T-helper 1 cell treated with Interleukin-12 subunit alpha and Interleukin-12 subunit beta and Interleukin-4 antibody, amounts not matched to agents 30 μg/mL and 1 μg/mL, for 36 hours (primary cell): ENCODE measurements around the gene GLIS1.

ENCODE experiments used
- H3K27ac Mint-ChIP-seq: one replicate; pipeline ENCODE4 v1.8.0; 2021; ENCODE audit warnings: mild to moderate bottlenecking, mixed read lengths
- H3K27me3 Mint-ChIP-seq: one replicate; pipeline ENCODE4 v1.8.0; 2021; ENCODE audit warnings: low read depth, mixed read lengths
- H3K36me3 Mint-ChIP-seq: one replicate; pipeline ENCODE4 v1.8.0; 2021; ENCODE audit warnings: low read depth, mixed read lengths
- H3K4me1 Mint-ChIP-seq: one replicate; pipeline ENCODE4 v1.8.0; 2021; ENCODE audit warnings: low read depth, mixed read lengths
- H3K4me3 Mint-ChIP-seq: one replicate; pipeline ENCODE4 v1.8.0; 2021; ENCODE audit warnings: mild to moderate bottlenecking, moderate library complexity, mixed read lengths
- H3K9me3 Mint-ChIP-seq: one replicate; pipeline ENCODE4 v1.8.0; 2021; ENCODE audit warnings: mixed read lengths

GLIS1 gene

GRCh38 chr1:53485478-53486394, 253.2 kb downstream of the GLIS1 start:
- Mint-ChIP-seq H3K4me3 (no peak overlapping the region), H3K36me3 (no peaks in the 10 kb centered on the region), H3K4me1 (no peaks in the 10 kb centered on the region), H3K9me3 (no peaks in the 10 kb centered on the region), H3K27ac (no peak overlapping the region), H3K27me3 (peaks cover 16% of the 10 kb centered on the region)

- Mint-ChIP-seq H3K27me3 (peaks cover 17% of the 10 kb centered on the region), H3K4me3 (no peak overlapping the region), H3K36me3 (no peaks in the 10 kb centered on the region), H3K4me1 (no peaks in the 10 kb centered on the region), H3K27ac (no peak overlapping the region), H3K9me3 (no peaks in the 10 kb centered on the region)
Observed at GRCh38 chr1:53484705-53485477, 254.1 kb downstream of the GLIS1 start.

- Mint-ChIP-seq H3K36me3 (no peaks in the 10 kb centered on the region), H3K9me3 (no peaks in the 10 kb centered on the region), H3K27me3 (peaks cover 15% of the 10 kb centered on the region), H3K4me3 (no peak overlapping the region), H3K4me1 (no peaks in the 10 kb centered on the region), H3K27ac (no peak overlapping the region)
Observed at GRCh38 chr1:53483656-53484055, 255.3 kb downstream of the GLIS1 start.

DNA sequence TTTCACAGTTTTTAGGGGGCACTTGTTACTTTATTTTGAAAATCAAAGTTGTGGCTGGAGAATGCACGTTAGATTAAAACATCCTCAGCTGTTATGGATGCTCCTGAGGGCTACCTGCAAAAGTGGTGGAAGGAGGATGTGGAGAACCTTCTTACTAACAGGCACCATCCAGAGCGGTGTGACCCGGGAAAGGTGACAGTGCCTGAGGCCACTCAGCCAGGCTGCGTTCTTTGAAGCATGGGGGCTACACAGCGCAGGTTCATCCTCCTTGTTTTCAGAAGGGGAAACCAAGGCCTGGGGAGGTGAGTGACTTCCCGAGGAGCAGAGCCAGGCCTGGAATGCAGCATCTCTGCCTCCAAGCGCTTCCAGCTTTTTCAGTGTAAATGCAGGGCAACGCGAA, 255.8 kb downstream of the GLIS1 start:
- no peak overlapping the region for H3K27ac Mint-ChIP-seq
- peaks cover 15% of the 10 kb centered on the region for H3K27me3 Mint-ChIP-seq
- no peaks in the 10 kb centered on the region for H3K4me1 Mint-ChIP-seq
- H3K36me3 Mint-ChIP-seq, result no peaks in the 10 kb centered on the region
- no peaks in the 10 kb centered on the region for H3K9me3 Mint-ChIP-seq
- no peak overlapping the region for H3K4me3 Mint-ChIP-seq

- no peaks in the 10 kb centered on the region for H3K9me3 Mint-ChIP-seq
- peaks cover 13% of the 10 kb centered on the region for H3K27me3 Mint-ChIP-seq
- no peak overlapping the region for H3K27ac Mint-ChIP-seq
- no peak overlapping the region for H3K4me3 Mint-ChIP-seq
- H3K36me3 Mint-ChIP-seq, result no peaks in the 10 kb centered on the region
- H3K4me1 Mint-ChIP-seq, result no peaks in the 10 kb centered on the region
Observed at GRCh38 chr1:53482441-53483153, 256.4 kb downstream of the GLIS1 start.

- Mint-ChIP-seq H3K4me1 (no peaks in the 10 kb centered on the region), H3K27ac (no peak overlapping the region), H3K36me3 (no peaks in the 10 kb centered on the region), H3K27me3 (peaks cover 11% of the 10 kb centered on the region), H3K4me3 (no peak overlapping the region), H3K9me3 (no peaks in the 10 kb centered on the region)
Observed at GRCh38 chr1:53481456-53481855, 257.5 kb downstream of the GLIS1 start.

GRCh38 chr1:53480678-53481077, 258.3 kb downstream of the GLIS1 start:
- no peak overlapping the region for H3K27ac Mint-ChIP-seq
- H3K36me3 Mint-ChIP-seq, result no peaks in the 10 kb centered on the region
- no peak overlapping the region for H3K4me3 Mint-ChIP-seq
- peaks cover 14% of the 10 kb centered on the region for H3K27me3 Mint-ChIP-seq
- H3K9me3 Mint-ChIP-seq, result no peaks in the 10 kb centered on the region
- H3K4me1 Mint-ChIP-seq, result no peaks in the 10 kb centered on the region

DNA sequence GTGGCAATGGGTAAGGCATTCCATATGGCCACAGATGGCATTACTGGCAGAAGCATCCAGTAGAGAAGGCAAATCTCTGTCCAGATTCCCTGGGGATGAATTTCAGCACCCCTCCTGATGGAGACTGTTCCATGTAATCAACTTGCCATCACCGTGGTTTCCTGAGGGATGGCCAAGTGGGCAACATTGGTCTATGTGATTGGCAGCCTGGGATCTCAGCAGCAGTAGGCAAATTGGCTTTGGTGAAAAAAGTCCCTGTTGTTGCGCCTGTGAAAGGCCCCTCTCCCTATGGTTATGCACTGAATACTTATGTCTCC, 260.5 kb downstream of the GLIS1 start:
- Mint-ChIP-seq H3K9me3 (no peaks in the 10 kb centered on the region), H3K27me3 (peaks cover 16% of the 10 kb centered on the region), H3K4me1 (no peaks in the 10 kb centered on the region), H3K36me3 (no peaks in the 10 kb centered on the region), H3K27ac (no peak overlapping the region), H3K4me3 (no peak overlapping the region)

DNA sequence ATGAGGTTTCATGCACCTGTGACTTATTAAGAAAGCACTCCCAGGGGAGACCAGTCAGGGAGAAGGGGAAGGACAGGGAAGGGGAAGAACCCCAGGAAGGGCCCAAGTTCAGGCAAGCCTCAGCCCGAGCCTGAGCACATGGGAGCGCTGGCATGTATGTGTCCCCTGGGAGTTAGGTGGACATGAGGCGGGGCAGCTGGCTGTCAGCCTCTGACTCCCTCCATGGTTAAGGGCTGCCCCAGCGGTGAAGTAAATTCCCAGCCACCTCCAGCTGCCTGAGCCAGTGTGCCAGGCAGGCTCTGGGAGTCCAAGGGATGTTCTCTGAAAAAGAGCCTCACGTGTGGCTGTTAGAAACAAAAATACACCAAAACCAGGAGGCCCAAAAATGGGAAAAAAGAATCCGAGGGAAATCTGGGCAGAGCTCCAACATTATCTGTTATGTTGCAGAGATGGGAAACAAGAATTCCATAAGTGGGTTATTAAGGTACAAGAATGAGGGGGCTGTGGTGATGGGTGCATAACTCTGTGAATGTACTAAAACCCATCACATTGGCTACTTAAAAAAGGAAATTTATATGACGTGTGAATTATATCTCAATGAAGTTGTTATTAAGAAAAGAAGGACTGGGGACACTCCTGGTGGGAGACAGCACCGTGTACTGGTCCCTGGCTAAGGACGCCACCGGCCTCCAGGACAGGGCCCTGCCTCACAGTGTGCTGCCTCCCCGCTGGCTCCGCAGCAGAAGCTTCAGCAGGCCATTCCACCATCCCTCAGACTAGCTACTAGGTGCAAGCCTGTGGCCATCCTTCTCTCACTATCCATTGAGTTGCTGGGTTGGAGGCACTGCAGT, 261.1 kb downstream of the GLIS1 start:
- no peak overlapping the region for H3K27ac Mint-ChIP-seq
- no peaks in the 10 kb centered on the region for H3K9me3 Mint-ChIP-seq
- no peak overlapping the region for H3K4me3 Mint-ChIP-seq
- H3K4me1 Mint-ChIP-seq, result no peaks in the 10 kb centered on the region
- peaks cover 16% of the 10 kb centered on the region for H3K27me3 Mint-ChIP-seq
- no peaks in the 10 kb centered on the region for H3K36me3 Mint-ChIP-seq

DNA sequence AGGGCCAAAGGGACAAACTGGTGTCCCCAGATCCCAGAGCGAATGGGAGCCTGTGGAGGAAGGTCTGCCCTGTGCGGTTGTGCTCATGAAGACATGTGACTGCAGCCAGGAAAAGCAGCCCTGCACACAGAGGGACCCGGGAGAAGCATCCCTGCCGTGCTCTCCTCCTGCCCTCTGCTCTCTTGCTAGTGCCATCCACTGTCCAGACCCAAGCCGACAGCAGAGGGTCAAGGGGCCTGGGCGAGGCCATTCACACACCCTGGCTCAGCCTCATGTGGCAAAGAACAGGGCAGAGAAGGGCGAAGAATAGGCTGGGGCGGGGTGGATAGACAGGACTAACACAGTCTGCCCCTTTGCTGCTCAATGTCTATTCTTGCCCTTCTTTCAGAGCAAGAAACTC, 262.4 kb downstream of the GLIS1 start:
- Mint-ChIP-seq H3K9me3 (no peaks in the 10 kb centered on the region), H3K4me3 (no peak overlapping the region), H3K36me3 (no peaks in the 10 kb centered on the region), H3K4me1 (no peaks in the 10 kb centered on the region), H3K27me3 (peaks cover 16% of the 10 kb centered on the region), H3K27ac (no peak overlapping the region)

- H3K36me3 Mint-ChIP-seq, result no peaks in the 10 kb centered on the region
- no peaks in the 10 kb centered on the region for H3K9me3 Mint-ChIP-seq
- H3K27me3 Mint-ChIP-seq, result peaks cover 16% of the 10 kb centered on the region
- H3K4me3 Mint-ChIP-seq, result no peak overlapping the region
- no peaks in the 10 kb centered on the region for H3K4me1 Mint-ChIP-seq
- no peak overlapping the region for H3K27ac Mint-ChIP-seq
Observed at GRCh38 chr1:53475664-53476063, 263.3 kb downstream of the GLIS1 start.

- H3K4me1 Mint-ChIP-seq, result no peaks in the 10 kb centered on the region
- H3K27me3 Mint-ChIP-seq, result peaks cover 12% of the 10 kb centered on the region
- H3K9me3 Mint-ChIP-seq, result no peaks in the 10 kb centered on the region
- H3K4me3 Mint-ChIP-seq, result no peak overlapping the region
- no peak overlapping the region for H3K27ac Mint-ChIP-seq
- H3K36me3 Mint-ChIP-seq, result no peaks in the 10 kb centered on the region
Observed at GRCh38 chr1:53473463-53473862, 265.5 kb downstream of the GLIS1 start.

DNA sequence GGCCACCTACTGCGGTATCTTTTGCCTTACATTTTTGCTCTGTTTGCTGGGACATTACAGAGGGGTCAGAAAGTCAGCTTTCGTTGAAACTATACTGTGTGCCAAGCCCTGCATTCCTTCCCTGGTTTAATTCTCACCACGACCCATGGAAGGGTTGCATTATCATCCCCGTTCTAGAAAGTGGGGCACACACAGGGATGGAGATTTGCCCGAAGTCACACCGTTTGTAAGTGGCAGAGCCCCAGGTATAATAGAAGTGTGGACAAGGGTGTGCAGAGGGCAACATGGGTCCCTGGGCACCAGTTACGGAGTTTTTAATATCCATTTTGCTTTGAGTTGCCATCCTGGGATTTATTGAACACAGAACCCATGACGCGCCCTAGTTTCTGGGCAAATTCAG, 268.0 kb downstream of the GLIS1 start:
- Mint-ChIP-seq H3K27ac (no peak overlapping the region), H3K9me3 (no peaks in the 10 kb centered on the region), H3K36me3 (no peaks in the 10 kb centered on the region)

GRCh38 chr1:53470584-53470983, 268.4 kb downstream of the GLIS1 start:
- Mint-ChIP-seq H3K4me1 (peaks cover 2% of the 10 kb centered on the region), H3K9me3 (no peaks in the 10 kb centered on the region), H3K27ac (no peak overlapping the region), H3K36me3 (no peaks in the 10 kb centered on the region), H3K27me3 (peaks cover under 1% of the 10 kb centered on the region), H3K4me3 (no peak overlapping the region)

More for the DNA sequence above, 268.0 kb downstream of the GLIS1 start:
- Mint-ChIP-seq H3K4me3 (no peak overlapping the region), H3K4me1 (peaks cover 2% of the 10 kb centered on the region), H3K27me3 (peaks cover 5% of the 10 kb centered on the region)
